Hepatic stellate cell (primary cell): Measurements from ENCODE around the gene CLDN11.
A peak's percentile ranks its signal among the peaks of the same experiment; 100 is the strongest.

Experiments used
- DNase-seq: peaks from one replicate; pipeline ENCODE4 v3.0.0; 2011; ENCODE audit warnings: low spot score

Gene CLDN11

GRCh38 chr3:170418422-170419398 is at the start of gene CLDN11:
TSS of gene CLDN11 (plus strand) at chr3:170418868. CDS start at chr3:170419067, 199 bp downstream.
- DNase-seq = peak; percentile 86

- DNase-seq = peak; percentile 16
Observed at GRCh38 chr3:170368921-170369320, 49.7 kb upstream of the CLDN11 start.

- DNase-seq = no peak
Observed at GRCh38 chr3:170372190-170372879, 46.3 kb upstream of the CLDN11 start.

- DNase-seq = peak; percentile 43
Observed at GRCh38 chr3:170383567-170383966, 35.1 kb upstream of the CLDN11 start.

GRCh38 chr3:170386468-170386867 is 32.2 kb upstream of the CLDN11 start:
- no peak for DNase-seq

GRCh38 chr3:170387950-170388349 is 30.7 kb upstream of the CLDN11 start:
- DNase-seq = no peak

- DNase-seq = no peak
Observed at GRCh38 chr3:170391108-170391507, 27.6 kb upstream of the CLDN11 start.

- DNase-seq = no peak
Observed at GRCh38 chr3:170397685-170398084, 21.0 kb upstream of the CLDN11 start.

GRCh38 chr3:170405101-170405500 is 13.6 kb upstream of the CLDN11 start:
- no peak for DNase-seq

GRCh38 chr3:170410428-170411029 is 8.1 kb upstream of the CLDN11 start:
- no peak for DNase-seq

GRCh38 chr3:170413291-170413690 is 5.4 kb upstream of the CLDN11 start:
- no peak for DNase-seq

GRCh38 chr3:170414202-170414663 is 4.4 kb upstream of the CLDN11 start:
- DNase-seq = peak; percentile 66

GRCh38 chr3:170417090-170417489 is 1.6 kb upstream of the CLDN11 start:
- DNase-seq = no peak

- DNase-seq = peak; percentile 65
Observed at GRCh38 chr3:170419557-170420087, 954 bp downstream of the CLDN11 start.

GRCh38 chr3:170420307-170420821 is 1.7 kb downstream of the CLDN11 start:
- peak; percentile 50 for DNase-seq

GRCh38 chr3:170421111-170421641 is 2.5 kb downstream of the CLDN11 start:
- DNase-seq = peak; percentile 23

GRCh38 chr3:170421758-170422157 is 3.1 kb downstream of the CLDN11 start:
- DNase-seq = no peak

GRCh38 chr3:170423001-170423615 is 4.4 kb downstream of the CLDN11 start:
- no peak for DNase-seq

GRCh38 chr3:170424879-170425278 is 6.2 kb downstream of the CLDN11 start:
- no peak for DNase-seq

GRCh38 chr3:170425491-170426239 is 7.0 kb downstream of the CLDN11 start:
- DNase-seq = no peak
